ENCODE measurements around the gene HEPACAM.

GRCh38 chr11:124944565-124944964 is 8.7 kb upstream of the HEPACAM start:
- TF ChIP-seq POLR2A (IDR thresholded peaks at IDR 0.05; ENCODE audit: extremely low read depth, insufficient read length) (no peak), CTCF (IDR thresholded peaks at IDR 0.05; ENCODE audit: low read depth, low read length) (no peak), MAX (IDR thresholded peaks at IDR 0.05; ENCODE audit: low read depth, low read length) (no peak)
